Mesendoderm (in vitro differentiated cells): Measurements from ENCODE around the gene ADISSP.

Experiments
- DNase-seq: peaks from one replicate; pipeline ENCODE4 v3.0.0; 2013
- H2AK5ac ChIP-seq: 2 replicates; pipeline ENCODE4 v1.6.1; 2013; ENCODE audit warnings: low read length, inconsistent platforms
- H2BK120ac ChIP-seq: 2 replicates; pipeline ENCODE4 v1.6.1; 2013; ENCODE audit warnings: low read depth, mild to moderate bottlenecking, low read length, moderate library complexity, mixed read lengths
- H2BK15ac ChIP-seq: replicated peaks from 2 replicates; pipeline ENCODE4 v1.6.1; 2013; ENCODE audit warnings: low read depth, mild to moderate bottlenecking, moderate library complexity
- H2BK5ac ChIP-seq: 2 replicates; pipeline ENCODE4 v1.6.1; 2013; ENCODE audit warnings: low read length, inconsistent platforms
- H3K18ac ChIP-seq: 2 replicates; pipeline ENCODE4 v1.6.1; 2013; ENCODE audit warnings: mild to moderate bottlenecking, low read length, mixed read lengths
- H3K23ac ChIP-seq: one replicate; pipeline ENCODE4 v1.6.1; 2013; ENCODE audit warnings: low read length
- H3K27ac ChIP-seq: 2 replicates; pipeline ENCODE4 v1.5.1; 2013; ENCODE audit warnings: low read depth, mild to moderate bottlenecking, inconsistent platforms, low read length, moderate library complexity
- H3K27me3 ChIP-seq: 2 replicates; pipeline ENCODE4 v1.6.1; 2013; ENCODE audit warnings: low read length, control low read depth, mild to moderate bottlenecking, inconsistent platforms; ENCODE audit not compliant: insufficient read depth, poor library complexity
- H3K36me3 ChIP-seq: 2 replicates; pipeline ENCODE4 v1.6.1; 2013; ENCODE audit warnings: low read length, inconsistent platforms; ENCODE audit not compliant: control insufficient read depth, insufficient read depth
- H3K4ac ChIP-seq: one replicate; pipeline ENCODE4 v1.6.1; 2013; ENCODE audit warnings: low read depth, mild to moderate bottlenecking, low read length, moderate library complexity
- H3K4me1 ChIP-seq: 2 replicates; pipeline ENCODE4 v1.6.1; 2013; ENCODE audit warnings: low read depth, low read length, inconsistent platforms; ENCODE audit not compliant: control insufficient read depth
- H3K4me2 ChIP-seq: 2 replicates; pipeline ENCODE4 v1.6.1; 2013; ENCODE audit warnings: low read length
- H3K4me3 ChIP-seq: 2 replicates; pipeline ENCODE4 v1.5.1; 2013; ENCODE audit warnings: mild to moderate bottlenecking, low read length
- H3K56ac ChIP-seq: one replicate; pipeline ENCODE4 v1.6.1; 2013; ENCODE audit warnings: low read length
- H3K79me1 ChIP-seq: 2 replicates; pipeline ENCODE4 v1.6.1; 2013; ENCODE audit warnings: low read length, inconsistent platforms
- H3K79me2 ChIP-seq: 2 replicates; pipeline ENCODE4 v1.6.1; 2013; ENCODE audit warnings: mild to moderate bottlenecking, low read length; ENCODE audit not compliant: control insufficient read depth, insufficient read depth
- H3K9ac ChIP-seq: 2 replicates; pipeline ENCODE4 v1.6.1; 2013; ENCODE audit warnings: low read length, inconsistent platforms
- H4K5ac ChIP-seq: one replicate; pipeline ENCODE4 v1.6.1; 2013; ENCODE audit warnings: low read length
- H4K8ac ChIP-seq: one replicate; pipeline ENCODE4 v1.6.1; 2013; ENCODE audit warnings: low read depth, mild to moderate bottlenecking, control low read depth, low read length, moderate library complexity
- WGBS: extraction: QIAGEN DNeasy Blood & Tissue Kit; methylation state at CpG from one replicate; pipeline ENCODE4 v1.1.7; 2013; ENCODE audit warnings: low lambda C conversion rate, missing lambda C conversion rate; ENCODE audit not compliant: insufficient coverage; ENCODE audit errors: extremely low coverage; 5-methylcytosine and 5-hydroxymethylcytosine counted together

ADISSP gene

GRCh38 chr20:3771552-3772058 lies 4.1 kb upstream of the ADISSP start:
- no peak overlapping the region for H3K9ac ChIP-seq
- H4K8ac ChIP-seq = no peak overlapping the region
- H2BK15ac ChIP-seq = no peak overlapping the region
- no peak overlapping the region for H3K56ac ChIP-seq
- no peak overlapping the region for H3K4me3 ChIP-seq
- H2BK120ac ChIP-seq = no peak overlapping the region
- H4K5ac ChIP-seq = no peak overlapping the region
- no peak overlapping the region for H3K23ac ChIP-seq
- no peaks in the 10 kb centered on the region for H3K36me3 ChIP-seq
- no peak overlapping the region for H2BK5ac ChIP-seq
- no peak overlapping the region for H3K4ac ChIP-seq
- H3K27ac ChIP-seq = no peak overlapping the region
- no peaks in the 10 kb centered on the region for H3K79me1 ChIP-seq
- no CpG with 5 or more reads among the region's 7 CpGs for WGBS
- H3K4me1 ChIP-seq = no peaks in the 10 kb centered on the region
- no peaks in the 10 kb centered on the region for H3K79me2 ChIP-seq
- DNase-seq = no peak
- no peak overlapping the region for H3K18ac ChIP-seq
- no peak overlapping the region for H3K4me2 ChIP-seq
- H2AK5ac ChIP-seq = no peak overlapping the region
- no peaks in the 10 kb centered on the region for H3K27me3 ChIP-seq

GRCh38 chr20:3768342-3769130 lies 983 bp upstream of the ADISSP start:
- peaks cover 5% of the 10 kb centered on the region for H3K4me1 ChIP-seq
- no peak overlapping the region for H2AK5ac ChIP-seq
- no peak overlapping the region for H3K4ac ChIP-seq
- no peak overlapping the region for H2BK15ac ChIP-seq
- no CpG with 5 or more reads among the region's 51 CpGs for WGBS
- H3K27ac ChIP-seq = no peak overlapping the region
- no peak overlapping the region for H4K8ac ChIP-seq
- no peak overlapping the region for H3K18ac ChIP-seq
- H4K5ac ChIP-seq = no peak overlapping the region
- H3K79me2 ChIP-seq = no peaks in the 10 kb centered on the region
- H3K4me3 ChIP-seq = peak overlapping the region; percentile 77
- no peak overlapping the region for H2BK120ac ChIP-seq
- peaks cover 10% of the 10 kb centered on the region for H3K79me1 ChIP-seq
- H3K27me3 ChIP-seq = no peaks in the 10 kb centered on the region
- DNase-seq = peak; percentile 90
- H3K9ac ChIP-seq = peak overlapping the region; percentile 79
- no peak overlapping the region for H3K23ac ChIP-seq
- H3K56ac ChIP-seq = peak overlapping the region; percentile 83
- peak overlapping the region; percentile 72 for H3K4me2 ChIP-seq
- no peaks in the 10 kb centered on the region for H3K36me3 ChIP-seq
- H2BK5ac ChIP-seq = no peak overlapping the region

- peaks cover 5% of the 10 kb centered on the region for H3K4me1 ChIP-seq
- no peak overlapping the region for H2BK15ac ChIP-seq
- H2BK5ac ChIP-seq = no peak overlapping the region
- H2AK5ac ChIP-seq = no peak overlapping the region
- H3K27me3 ChIP-seq = no peaks in the 10 kb centered on the region
- WGBS = no CpG with 5 or more reads among the region's 21 CpGs
- no peak overlapping the region for H3K18ac ChIP-seq
- H3K9ac ChIP-seq = peak overlapping the region; percentile 95
- no peak overlapping the region for H3K4ac ChIP-seq
- peak overlapping the region; percentile 83 for H3K4me3 ChIP-seq
- peaks cover 10% of the 10 kb centered on the region for H3K79me1 ChIP-seq
- H3K27ac ChIP-seq = no peak overlapping the region
- H3K4me2 ChIP-seq = peak overlapping the region; percentile 100
- no peak for DNase-seq
- no peak overlapping the region for H4K5ac ChIP-seq
- no peak overlapping the region for H4K8ac ChIP-seq
- H2BK120ac ChIP-seq = no peak overlapping the region
- H3K23ac ChIP-seq = no peak overlapping the region
- H3K79me2 ChIP-seq = no peaks in the 10 kb centered on the region
- peak overlapping the region; percentile 99 for H3K56ac ChIP-seq
- no peaks in the 10 kb centered on the region for H3K36me3 ChIP-seq
Observed at GRCh38 chr20:3767110-3767426, 485 bp downstream of the ADISSP start.

- no peak for DNase-seq
- Histone ChIP-seq H2AK5ac (no peak overlapping the region), H3K23ac (no peak overlapping the region), H3K27ac (no peak overlapping the region), H3K4me3 (peak overlapping the region; percentile 83), H3K27me3 (no peaks in the 10 kb centered on the region), H3K9ac (peak overlapping the region; percentile 95), H3K4me2 (peak overlapping the region; percentile 100), H3K36me3 (no peaks in the 10 kb centered on the region), H3K79me1 (peaks cover 10% of the 10 kb centered on the region), H3K79me2 (no peaks in the 10 kb centered on the region), H2BK5ac (no peak overlapping the region), H3K18ac (no peak overlapping the region), H3K4ac (no peak overlapping the region), H2BK15ac (no peak overlapping the region), H4K8ac (no peak overlapping the region), H3K4me1 (peaks cover 5% of the 10 kb centered on the region), H4K5ac (no peak overlapping the region), H2BK120ac (no peak overlapping the region), H3K56ac (peak overlapping the region; percentile 99)
- WGBS = no CpG with 5 or more reads among the region's 9 CpGs
Observed at GRCh38 chr20:3766422-3767109, 987 bp downstream of the ADISSP start.

GRCh38 chr20:3765171-3765882 lies 2.2 kb downstream of the ADISSP start:
- H3K4me2 ChIP-seq = no peak overlapping the region
- peaks cover 10% of the 10 kb centered on the region for H3K79me1 ChIP-seq
- no peak overlapping the region for H2BK5ac ChIP-seq
- no CpG with 5 or more reads among the region's 3 CpGs for WGBS
- H2BK15ac ChIP-seq = no peak overlapping the region
- no peak for DNase-seq
- H4K8ac ChIP-seq = no peak overlapping the region
- H3K79me2 ChIP-seq = no peaks in the 10 kb centered on the region
- H3K18ac ChIP-seq = no peak overlapping the region
- H3K27me3 ChIP-seq = no peaks in the 10 kb centered on the region
- no peak overlapping the region for H3K23ac ChIP-seq
- no peak overlapping the region for H2AK5ac ChIP-seq
- H3K27ac ChIP-seq = no peak overlapping the region
- no peak overlapping the region for H3K9ac ChIP-seq
- H3K56ac ChIP-seq = peak overlapping the region; percentile 99
- H3K4ac ChIP-seq = no peak overlapping the region
- no peak overlapping the region for H4K5ac ChIP-seq
- no peaks in the 10 kb centered on the region for H3K36me3 ChIP-seq
- peaks cover 5% of the 10 kb centered on the region for H3K4me1 ChIP-seq
- no peak overlapping the region for H3K4me3 ChIP-seq
- no peak overlapping the region for H2BK120ac ChIP-seq
